IPS DF 4.7 (cell line): ENCODE data around the gene TRABD2B.

ENCODE experiments used
- DNase-seq: peaks from one replicate; pipeline ENCODE4 v3.0.0-alpha.2; 2013; ENCODE audit warnings: low spot score; ENCODE audit errors: extremely low read depth

Gene TRABD2B

DNA sequence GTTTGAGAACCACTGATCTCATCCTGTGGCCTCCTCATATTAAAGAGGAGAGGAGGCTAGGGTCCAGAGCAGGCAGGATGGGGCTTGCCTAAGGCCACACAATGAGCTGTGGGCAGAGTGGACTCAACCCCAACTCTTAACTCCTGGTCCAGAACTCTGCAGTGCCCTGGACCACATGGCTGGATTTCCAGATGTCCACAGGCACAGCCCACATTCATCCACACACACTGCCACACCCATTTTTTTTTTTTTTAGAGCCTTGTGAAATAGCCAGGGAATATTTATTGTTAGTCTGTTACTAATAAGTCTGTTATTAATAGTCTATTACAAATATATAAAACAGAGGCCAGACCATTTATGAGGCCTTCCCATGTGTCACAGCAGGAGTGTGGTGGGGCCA, 192.2 kb downstream of the TRABD2B start:
- DNase-seq, result no peak

DNA sequence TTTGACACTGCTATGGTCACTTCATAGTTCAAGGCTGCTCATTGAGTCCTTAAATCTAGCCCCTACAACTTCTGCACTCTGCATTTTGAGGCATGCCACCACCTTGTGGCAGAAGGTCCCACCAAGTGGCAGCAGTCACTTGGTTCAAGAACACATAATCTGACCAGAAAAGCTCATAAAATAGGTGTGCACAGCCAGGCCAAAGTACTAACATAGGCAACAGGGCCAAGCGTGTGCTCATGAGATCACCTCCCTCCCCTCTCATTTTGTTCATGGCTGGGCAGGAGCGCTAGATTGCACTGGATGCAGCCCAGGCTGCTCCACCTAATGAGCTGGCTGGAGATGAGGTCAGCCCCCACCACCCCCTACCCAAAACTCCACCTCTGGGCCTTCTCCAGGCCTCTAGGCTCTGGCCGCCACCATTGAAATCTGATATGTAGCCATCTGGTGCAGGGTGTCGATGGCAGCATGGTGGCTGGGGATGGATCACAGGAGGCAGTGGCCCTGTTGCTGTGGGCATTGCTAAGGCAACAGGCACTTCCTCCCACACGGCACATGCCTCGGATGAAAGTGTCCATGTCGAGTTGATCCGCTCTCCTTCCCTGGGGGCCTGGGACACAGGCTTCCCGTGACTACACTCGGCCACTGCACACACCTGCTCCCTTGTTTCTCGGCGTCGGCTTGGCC, 193.2 kb downstream of the TRABD2B start:
- no peak for DNase-seq

DNA sequence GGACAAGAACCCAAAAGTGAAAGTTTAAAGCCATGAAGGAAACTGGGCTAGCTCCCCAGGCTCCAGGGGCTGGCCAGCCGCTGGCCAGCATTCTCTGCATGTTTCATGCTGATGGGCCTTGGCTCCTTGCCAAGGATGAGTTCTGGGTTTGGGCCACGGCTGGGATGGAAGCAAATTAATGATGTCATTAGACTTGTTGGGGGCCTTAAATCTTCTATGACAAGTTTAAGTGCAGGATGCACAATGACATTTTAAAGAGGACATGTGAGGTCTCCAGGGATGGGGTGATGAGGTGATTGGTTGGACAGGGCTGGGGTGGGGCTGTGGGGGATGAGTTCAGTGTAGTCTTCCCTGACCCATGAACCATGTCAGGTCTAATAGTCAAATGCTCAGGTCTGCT, 199.6 kb downstream of the TRABD2B start:
- DNase-seq, result no peak

DNA sequence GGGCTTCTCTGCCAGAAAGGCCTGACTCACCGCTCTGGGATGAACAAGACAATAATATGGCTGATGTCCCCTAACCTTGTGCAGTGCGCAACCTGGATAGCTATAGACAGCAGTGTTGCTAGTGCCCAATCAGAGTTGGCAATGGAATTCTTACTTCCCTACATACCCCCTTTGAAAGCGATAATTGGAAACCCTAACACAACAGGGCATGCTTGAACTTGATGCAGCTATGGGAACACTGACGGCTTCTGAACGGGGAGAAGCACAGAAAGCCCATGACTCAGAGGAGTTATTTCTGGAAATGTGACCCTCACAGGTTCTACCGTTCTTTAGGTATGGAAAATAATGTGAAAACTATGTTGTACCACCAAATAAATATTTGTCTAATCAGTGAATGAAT, 200.6 kb downstream of the TRABD2B start:
- DNase-seq, result no peak

DNA sequence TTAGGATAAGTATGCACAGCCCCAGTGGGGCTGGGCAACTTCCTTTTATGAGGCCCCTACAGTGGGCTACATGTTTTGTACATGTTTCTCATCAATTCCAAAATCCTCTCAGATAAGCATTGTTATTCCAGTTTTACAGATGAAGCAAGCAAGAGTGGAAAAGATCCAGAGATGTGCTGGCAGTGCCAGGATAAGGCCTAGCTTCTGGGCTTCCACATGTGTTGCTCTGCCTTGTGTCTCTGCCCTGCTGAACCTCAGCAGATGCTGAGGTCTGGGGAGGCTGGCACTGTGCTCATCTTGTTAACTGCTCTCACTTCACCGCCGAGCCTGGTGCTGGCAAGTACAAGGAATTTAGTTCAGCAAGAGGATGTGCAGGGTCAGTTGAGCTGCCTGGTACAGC, 202.1 kb downstream of the TRABD2B start:
- no peak for DNase-seq

GRCh38 chr1:47794530-47794929, 202.7 kb downstream of the TRABD2B start:
- no peak for DNase-seq

- no peak for DNase-seq
Measured at GRCh38 chr1:47794081-47794480, 203.1 kb downstream of the TRABD2B start.

- DNase-seq, result no peak
Measured at GRCh38 chr1:47793563-47793962, 203.6 kb downstream of the TRABD2B start.

DNA sequence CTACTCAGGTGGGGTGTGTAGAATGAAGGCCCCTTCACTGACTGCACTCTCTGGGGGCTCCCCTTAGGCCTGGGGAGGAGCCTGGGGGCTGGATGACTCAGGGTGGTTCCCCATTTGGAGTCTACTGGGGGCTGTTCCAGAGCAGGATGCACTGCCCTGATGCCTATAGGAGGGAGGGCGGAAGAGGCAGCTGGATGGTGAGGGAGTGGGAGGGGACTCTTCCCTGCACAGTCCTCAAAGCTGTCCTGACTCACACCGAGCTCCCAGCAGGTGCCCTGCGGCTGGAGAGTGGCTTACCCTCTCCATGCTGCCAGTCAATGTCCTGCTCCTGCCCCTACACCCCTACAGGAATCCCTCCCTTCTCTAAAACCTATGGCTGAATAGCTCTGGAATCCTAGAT, 204.4 kb downstream of the TRABD2B start:
- DNase-seq, result no peak

- DNase-seq, result no peak
Measured at GRCh38 chr1:47791879-47792608, 205.1 kb downstream of the TRABD2B start.

- DNase-seq, result no peak
Measured at GRCh38 chr1:47788761-47789160, 208.4 kb downstream of the TRABD2B start.

- no peak for DNase-seq
Measured at GRCh38 chr1:47787560-47787959, 209.6 kb downstream of the TRABD2B start.

DNA sequence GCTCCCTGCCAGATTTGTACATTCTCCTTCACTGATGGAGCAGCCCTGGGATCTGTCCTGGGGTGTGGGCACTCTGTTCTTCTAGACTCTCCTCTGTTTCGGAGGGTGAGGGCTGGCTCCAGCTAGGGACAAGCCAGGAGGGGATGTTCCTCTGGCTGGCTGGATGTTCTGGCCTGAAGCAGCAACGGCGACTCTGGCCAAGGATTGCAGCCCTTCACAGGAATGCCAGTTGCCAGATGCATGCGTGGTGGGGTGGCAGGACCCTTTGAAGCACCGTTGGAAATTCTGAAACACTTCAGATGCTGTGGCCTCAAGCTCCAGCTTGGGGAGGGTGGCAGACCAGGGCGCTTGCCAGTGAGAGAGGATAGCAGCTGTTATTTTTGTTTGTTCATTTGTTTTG, 210.9 kb downstream of the TRABD2B start:
- no peak for DNase-seq

- DNase-seq, result no peak
Measured at GRCh38 chr1:47785561-47786271, 211.5 kb downstream of the TRABD2B start.

DNA sequence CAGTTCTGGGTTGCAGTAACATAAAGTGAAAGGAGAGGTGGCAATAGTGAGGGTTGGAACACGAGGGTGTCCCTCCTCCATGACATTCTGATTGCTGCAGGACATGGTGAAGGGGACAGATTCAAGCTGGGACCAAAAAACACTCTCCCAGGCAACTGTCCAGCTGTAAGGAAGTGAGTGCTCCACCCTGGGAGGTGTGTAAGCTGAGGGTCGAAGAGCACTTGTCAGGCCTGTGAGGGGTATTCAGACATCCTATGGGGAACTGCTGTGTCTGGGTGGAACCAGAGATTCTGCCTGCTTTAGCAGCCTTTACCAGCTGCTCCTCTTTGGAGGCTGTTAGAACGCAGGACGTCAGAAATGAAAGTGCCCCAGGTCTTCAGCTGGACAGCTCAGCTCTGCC, 212.1 kb downstream of the TRABD2B start:
- DNase-seq, result no peak

DNA sequence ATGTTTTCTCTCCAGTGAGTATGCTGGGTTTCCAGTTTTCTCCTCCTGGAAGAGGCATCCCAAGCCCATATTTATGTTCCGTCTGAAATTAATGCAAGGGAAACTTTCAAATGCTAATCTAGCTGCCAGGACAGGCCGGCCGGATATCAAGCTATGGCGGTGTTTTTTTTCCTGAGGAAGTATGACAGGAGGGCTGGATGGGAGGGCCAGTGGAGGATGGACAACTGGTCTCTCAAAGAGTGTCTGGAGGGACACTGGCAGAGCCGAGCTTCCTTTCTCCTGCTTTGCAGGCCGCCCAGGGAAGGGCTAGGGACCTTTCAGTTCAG, 212.7 kb downstream of the TRABD2B start:
- no peak for DNase-seq

DNA sequence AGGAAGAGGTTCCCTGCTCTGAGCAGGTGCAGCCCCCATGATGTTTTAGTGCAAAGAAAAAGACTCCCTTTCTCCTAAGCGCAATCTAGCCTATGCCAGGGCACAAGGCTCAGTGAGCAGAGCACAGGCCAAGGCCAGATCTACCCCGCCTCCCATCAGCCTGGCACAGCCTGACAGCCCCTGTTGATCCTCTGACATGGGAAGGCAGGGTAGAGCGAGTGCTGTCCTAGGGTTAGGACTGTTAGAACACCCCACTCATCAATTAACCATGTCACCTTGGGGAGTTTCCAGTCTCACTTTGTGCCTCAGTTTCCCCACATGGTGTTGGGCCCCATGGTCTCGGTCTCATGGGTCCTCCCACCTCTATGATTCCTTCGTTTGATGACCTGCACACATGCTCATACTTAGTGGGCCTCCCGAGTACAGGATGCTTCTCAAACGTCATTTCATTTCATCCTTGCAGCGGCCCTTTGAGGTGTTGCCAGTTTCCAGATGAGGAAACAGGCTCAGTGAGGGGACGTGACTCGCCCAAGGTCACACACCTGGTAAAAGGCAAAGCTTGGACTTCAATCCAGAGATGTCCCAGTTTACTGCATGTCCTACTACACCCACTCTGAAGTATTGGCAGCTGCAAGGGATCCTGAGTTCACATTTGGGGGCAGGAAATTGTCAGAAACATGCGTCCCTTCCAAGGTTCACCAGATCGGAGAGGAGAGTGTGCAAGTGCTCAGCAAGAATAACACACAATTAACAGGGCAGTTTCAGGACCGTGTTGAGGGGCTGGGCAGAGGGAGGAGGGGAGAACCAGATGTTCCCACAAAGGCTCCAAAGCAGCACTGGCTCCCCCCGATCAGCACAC, 213.3 kb downstream of the TRABD2B start:
- DNase-seq, result no peak

- no peak for DNase-seq
Measured at GRCh38 chr1:47782414-47783166, 214.6 kb downstream of the TRABD2B start.

DNA sequence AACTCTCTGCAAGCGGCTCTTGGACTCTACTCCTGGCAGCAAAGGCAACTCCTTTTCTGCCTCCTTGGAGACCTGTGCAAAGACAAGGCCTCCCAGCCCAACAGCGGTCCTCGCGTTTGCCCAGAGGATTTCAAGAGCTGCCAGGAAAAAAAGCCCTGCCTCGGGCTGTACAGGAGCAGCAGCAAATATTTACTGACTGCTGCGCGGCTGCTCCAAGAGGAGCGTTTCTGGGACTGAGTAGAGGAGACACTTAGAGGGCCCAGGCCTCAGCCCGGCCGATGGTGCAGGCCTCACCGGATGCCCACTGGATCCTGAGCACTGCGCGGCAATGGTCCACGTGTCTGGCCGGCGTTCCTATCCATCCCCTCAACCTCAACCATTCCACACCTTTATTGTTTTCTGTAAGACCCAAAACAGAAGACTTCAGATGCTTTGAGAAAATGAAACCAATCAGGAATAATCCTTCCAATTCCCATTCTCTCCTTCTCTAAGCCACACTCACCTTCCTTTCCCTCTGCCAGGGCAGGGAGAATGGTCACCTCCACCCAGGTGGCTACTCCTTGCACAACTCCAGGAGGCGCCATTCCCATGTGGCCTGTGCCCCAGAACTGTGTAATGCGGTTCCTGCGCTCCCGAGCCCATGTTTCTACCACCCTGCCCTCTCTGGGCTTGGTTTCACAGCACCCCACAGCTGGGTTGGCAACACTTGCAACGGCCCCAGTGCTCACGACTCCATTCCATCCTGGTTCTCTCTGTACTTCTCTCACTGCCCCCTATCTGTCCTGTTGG, 215.8 kb downstream of the TRABD2B start:
- DNase-seq, result no peak

DNA sequence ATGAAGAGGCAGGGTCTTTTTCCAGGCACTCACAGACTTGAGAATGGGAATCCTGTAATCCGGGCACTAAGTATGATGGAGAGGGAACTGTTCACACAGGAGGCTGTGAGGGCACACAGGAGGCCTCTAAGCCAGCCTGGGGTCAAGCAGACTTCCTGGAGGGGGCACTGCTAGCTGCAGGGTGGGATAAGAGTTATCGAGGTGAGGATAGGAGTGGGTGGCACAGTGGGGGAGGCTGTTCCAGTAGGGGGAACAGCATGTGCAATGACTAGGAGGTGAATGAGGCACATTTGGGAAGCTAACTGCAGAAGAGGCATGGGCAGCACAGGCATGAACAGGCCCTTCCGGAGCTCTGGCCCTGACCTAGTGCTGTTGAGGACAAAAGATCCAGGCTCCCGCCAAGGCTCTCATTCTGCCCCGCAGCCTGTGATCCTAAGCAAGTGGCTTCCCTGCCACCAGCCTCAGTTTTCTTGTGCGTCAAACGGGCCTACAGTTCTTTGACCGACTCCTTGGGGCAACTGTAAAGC, 216.7 kb downstream of the TRABD2B start:
- DNase-seq, result no peak
